Loucy (cell line): ENCODE results near the gene PCNT.

Experiments
- H2AFZ ChIP-seq: fragments of 200-600 bp; sonication (generic); 2 replicates; pipeline ENCODE4 v1.6.0; 2016; ENCODE audit warnings: antibody characterized with exemption, mild to moderate bottlenecking, low read length, moderate library complexity
- H3F3A ChIP-seq: fragments of 200-600 bp; 2 replicates; pipeline ENCODE4 v1.6.0; 2016; ENCODE audit warnings: antibody characterized with exemption, low read depth, mild to moderate bottlenecking
- H3K27me3 ChIP-seq: fragments of 200-600 bp; sonication (generic); 2 replicates; pipeline ENCODE4 v1.6.1; 2014; ENCODE audit warnings: low read length, mild to moderate bottlenecking; ENCODE audit not compliant: insufficient read depth, poor library complexity, severe bottlenecking
- H3K36me3 ChIP-seq: fragments of 200-600 bp; sonication (generic); 2 replicates; pipeline ENCODE4 v1.6.1; 2016; ENCODE audit warnings: low read length; ENCODE audit not compliant: insufficient read depth
- H3K4me1 ChIP-seq: fragments of 200-600 bp; sonication (generic); 2 replicates; pipeline ENCODE4 v1.5.1; 2014; ENCODE audit warnings: low read length, mild to moderate bottlenecking; ENCODE audit not compliant: insufficient read depth, poor library complexity, severe bottlenecking
- H3K4me2 ChIP-seq: fragments of 200-600 bp; sonication (generic); 2 replicates; pipeline ENCODE4 v1.6.0; 2014; ENCODE audit warnings: antibody characterized with exemption, low read length, low read depth, mild to moderate bottlenecking; ENCODE audit not compliant: poor library complexity, severe bottlenecking
- H3K4me3 ChIP-seq: fragments of 200-600 bp; sonication (generic); 2 replicates; pipeline ENCODE4 v1.5.1; 2014; ENCODE audit warnings: low read length, mild to moderate bottlenecking, mixed read lengths; ENCODE audit not compliant: poor library complexity, severe bottlenecking
- H3K79me2 ChIP-seq: fragments of 200-600 bp; sonication (generic); 2 replicates; pipeline ENCODE4 v1.6.1; 2014; ENCODE audit warnings: low read length; ENCODE audit not compliant: insufficient read depth
- H3K9ac ChIP-seq: fragments of 200-600 bp; sonication (generic); 2 replicates; pipeline ENCODE4 v1.6.0; 2014; ENCODE audit warnings: mild to moderate bottlenecking, low read depth, low read length, moderate library complexity; ENCODE audit not compliant: poor library complexity, severe bottlenecking
- H3K9me2 ChIP-seq: fragments of 200-600 bp; sonication (generic); replicated peaks from 2 replicates; pipeline ENCODE4 v1.6.1; 2016; ENCODE audit warnings: low read depth, low read length, mixed read lengths
- H3K9me3 ChIP-seq: fragments of 200-600 bp; sonication (generic); 2 replicates; pipeline ENCODE4 v1.6.1; 2014; ENCODE audit warnings: mild to moderate bottlenecking, antibody characterized with exemption, low read length, low read depth; ENCODE audit not compliant: insufficient read depth
- H4K20me1 ChIP-seq: fragments of 200-600 bp; sonication (generic); 2 replicates; pipeline ENCODE4 v1.6.0; 2014; ENCODE audit warnings: antibody characterized with exemption, low read length, mild to moderate bottlenecking; ENCODE audit not compliant: insufficient read depth, poor library complexity, severe bottlenecking
- EZH2phosphoT487 ChIP-seq: fragments of 200-600 bp; IDR thresholded peaks from 2 replicates; pipeline ENCODE4 v1.6.1; 2018; ENCODE audit warnings: antibody characterized with exemption, mild to moderate bottlenecking, moderate library complexity, borderline replicate concordance
- TF ChIP-seq, protein P1 (sequence below): fragments of 200-600 bp; sonication (generic); conservative IDR thresholded peaks from 2 replicates; pipeline ENCODE4 v1.5.1; 2014; ENCODE audit warnings: mild to moderate bottlenecking, antibody characterized with exemption, low read length

Gene PCNT

DNA sequence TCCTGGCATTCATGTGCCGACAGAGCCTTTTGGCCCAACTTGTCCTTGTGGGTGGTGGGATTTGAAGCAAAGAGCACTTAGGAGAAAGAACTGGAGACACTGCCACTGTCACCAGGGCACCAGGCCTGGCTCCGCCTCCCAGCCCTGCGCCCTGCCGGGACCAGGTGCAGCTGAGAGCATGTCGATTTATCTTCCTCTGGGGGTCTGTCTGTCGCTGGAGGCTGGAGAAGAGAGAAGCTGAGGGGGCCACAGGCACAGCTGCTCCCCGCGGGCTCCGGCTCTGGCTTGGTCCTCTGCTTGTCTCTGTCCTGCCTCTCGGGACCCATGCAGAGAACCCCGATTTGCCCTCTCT is 28.2 kb downstream of the PCNT start:
- H3K4me3 ChIP-seq, result no peak overlapping the region
- no peaks in the 10 kb centered on the region for H3F3A ChIP-seq
- no peaks in the 10 kb centered on the region for H3K27me3 ChIP-seq
- H3K4me2 ChIP-seq, result no peak overlapping the region
- no peaks in the 10 kb centered on the region for H3K4me1 ChIP-seq
- H3K9me3 ChIP-seq, result no peaks in the 10 kb centered on the region
- H2AFZ ChIP-seq, result no peak overlapping the region
- no peaks in the 10 kb centered on the region for H4K20me1 ChIP-seq
- H3K9ac ChIP-seq, result no peak overlapping the region
- peaks cover 97% of the 10 kb centered on the region; the same call in 1 of the 2 replicates for H3K36me3 ChIP-seq
- no peak for TF ChIP-seq EZH2phosphoT487
- TF ChIP-seq, protein P1, sequence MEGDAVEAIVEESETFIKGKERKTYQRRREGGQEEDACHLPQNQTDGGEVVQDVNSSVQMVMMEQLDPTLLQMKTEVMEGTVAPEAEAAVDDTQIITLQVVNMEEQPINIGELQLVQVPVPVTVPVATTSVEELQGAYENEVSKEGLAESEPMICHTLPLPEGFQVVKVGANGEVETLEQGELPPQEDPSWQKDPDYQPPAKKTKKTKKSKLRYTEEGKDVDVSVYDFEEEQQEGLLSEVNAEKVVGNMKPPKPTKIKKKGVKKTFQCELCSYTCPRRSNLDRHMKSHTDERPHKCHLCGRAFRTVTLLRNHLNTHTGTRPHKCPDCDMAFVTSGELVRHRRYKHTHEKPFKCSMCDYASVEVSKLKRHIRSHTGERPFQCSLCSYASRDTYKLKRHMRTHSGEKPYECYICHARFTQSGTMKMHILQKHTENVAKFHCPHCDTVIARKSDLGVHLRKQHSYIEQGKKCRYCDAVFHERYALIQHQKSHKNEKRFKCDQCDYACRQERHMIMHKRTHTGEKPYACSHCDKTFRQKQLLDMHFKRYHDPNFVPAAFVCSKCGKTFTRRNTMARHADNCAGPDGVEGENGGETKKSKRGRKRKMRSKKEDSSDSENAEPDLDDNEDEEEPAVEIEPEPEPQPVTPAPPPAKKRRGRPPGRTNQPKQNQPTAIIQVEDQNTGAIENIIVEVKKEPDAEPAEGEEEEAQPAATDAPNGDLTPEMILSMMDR, result no peak
- no peaks in the 10 kb centered on the region for H3K79me2 ChIP-seq
- H3K9me2 ChIP-seq, result no peaks in the 10 kb centered on the region

DNA sequence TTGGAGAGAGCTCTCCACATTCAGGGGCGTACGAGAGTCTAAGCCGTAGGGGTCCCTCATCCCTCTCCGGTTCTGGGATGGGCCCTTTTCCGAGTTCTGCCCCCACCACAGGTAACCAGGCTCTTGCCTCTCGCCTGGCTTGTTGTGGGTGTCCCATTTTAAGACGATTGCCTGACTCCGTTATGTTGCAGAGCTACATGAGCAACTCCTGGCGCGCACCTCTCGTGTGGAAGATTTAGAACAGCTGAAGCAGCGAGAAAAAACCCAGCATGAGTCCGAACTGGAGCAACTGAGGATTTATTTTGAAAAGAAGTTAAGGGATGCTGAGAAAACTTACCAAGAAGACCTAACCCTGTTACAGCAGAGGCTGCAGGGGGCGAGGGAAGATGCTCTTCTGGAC is 29.0 kb downstream of the PCNT start:
- Histone ChIP-seq H3K9me3 (no peaks in the 10 kb centered on the region), H4K20me1 (no peaks in the 10 kb centered on the region), H3K36me3 (peaks cover 97% of the 10 kb centered on the region; the same call in 1 of the 2 replicates), H3K9me2 (no peaks in the 10 kb centered on the region), H3K4me3 (no peak overlapping the region), H3K79me2 (no peaks in the 10 kb centered on the region), H3K4me2 (no peak overlapping the region), H3F3A (no peaks in the 10 kb centered on the region), H2AFZ (no peak overlapping the region), H3K27me3 (no peaks in the 10 kb centered on the region), H3K9ac (no peak overlapping the region), H3K4me1 (no peaks in the 10 kb centered on the region)
- TF ChIP-seq, protein P1, result no peak
- TF ChIP-seq EZH2phosphoT487, result no peak

DNA sequence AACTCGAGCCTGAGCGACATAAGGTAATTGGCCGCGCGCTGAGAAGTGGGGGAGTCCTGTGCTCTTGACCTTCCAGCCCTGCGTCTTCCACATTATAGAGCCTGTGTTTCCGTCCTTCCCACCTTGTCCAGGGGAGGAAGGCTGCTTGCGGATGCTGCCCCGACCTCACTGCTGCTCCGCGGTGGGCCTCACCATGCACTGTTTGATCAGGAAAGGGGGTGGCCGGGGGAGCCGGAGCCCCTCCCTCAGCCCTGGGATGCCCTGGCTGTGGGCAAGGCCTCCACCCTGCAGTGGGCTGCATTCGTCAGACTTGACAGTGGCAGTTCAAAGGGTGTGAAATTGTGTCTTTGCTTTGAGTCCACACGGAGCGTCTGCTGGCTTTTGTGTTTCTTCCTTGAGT is 30.1 kb downstream of the PCNT start:
- H3K9me2 ChIP-seq, result no peaks in the 10 kb centered on the region
- H3K79me2 ChIP-seq, result no peaks in the 10 kb centered on the region
- H2AFZ ChIP-seq, result no peak overlapping the region
- H3K9me3 ChIP-seq, result no peaks in the 10 kb centered on the region
- no peak overlapping the region for H3K4me2 ChIP-seq
- no peaks in the 10 kb centered on the region for H4K20me1 ChIP-seq
- H3K4me1 ChIP-seq, result no peaks in the 10 kb centered on the region
- no peak overlapping the region for H3K9ac ChIP-seq
- H3K36me3 ChIP-seq, result peaks cover 93% of the 10 kb centered on the region; the same call in 1 of the 2 replicates
- H3F3A ChIP-seq, result no peaks in the 10 kb centered on the region
- TF ChIP-seq, protein P1, result no peak
- no peak for TF ChIP-seq EZH2phosphoT487
- no peak overlapping the region for H3K4me3 ChIP-seq
- no peaks in the 10 kb centered on the region for H3K27me3 ChIP-seq
